Effector CD8-positive, alpha-beta T cell (primary cell): ENCODE measurements around the gene CEP76.

Source experiments
- DNase-seq: peaks from one replicate; lab custom pipeline; 2025; lab: John Stamatoyannopoulos, UW
- total RNA-seq, 4 experiments: gene quantifications; one replicate each; lab custom pipeline; 2026; lab: John Stamatoyannopoulos, UW

The CEP76 gene
- 14.9 to 22.3 (median 18.7) reads per million in 4 experiments for total RNA-seq

GRCh38 chr18:12702221-12703095, at the start of gene CEP76, which contains the start of gene PSMG2:
CEP76 (minus strand) TSS chr18:12702723; CDS start chr18:12702548, 175 bp downstream.
PSMG2 (plus strand) TSS chr18:12703042; CDS start chr18:12703108, 66 bp downstream.
- DNase-seq = peak; percentile 69

- no peak for DNase-seq
Measured at GRCh38 chr18:12751891-12752290, 49.4 kb upstream of the CEP76 start.

- DNase-seq = no peak
Measured at GRCh38 chr18:12751503-12751884, 49.0 kb upstream of the CEP76 start.

GRCh38 chr18:12750715-12751502, 48.4 kb upstream of the CEP76 start:
- DNase-seq = no peak

GRCh38 chr18:12750076-12750714, 47.7 kb upstream of the CEP76 start:
- no peak for DNase-seq

- DNase-seq = no peak
Measured at GRCh38 chr18:12749121-12749520, 46.6 kb upstream of the CEP76 start.

GRCh38 chr18:12748671-12749070, 46.1 kb upstream of the CEP76 start:
- no peak for DNase-seq

- DNase-seq = no peak
Measured at GRCh38 chr18:12747530-12748315, 45.2 kb upstream of the CEP76 start.

GRCh38 chr18:12745095-12745795, 42.7 kb upstream of the CEP76 start:
- DNase-seq = no peak

- DNase-seq = no peak
Measured at GRCh38 chr18:12744103-12744502, 41.6 kb upstream of the CEP76 start.

GRCh38 chr18:12742453-12742852, 39.9 kb upstream of the CEP76 start:
- no peak for DNase-seq

- DNase-seq = no peak
Measured at GRCh38 chr18:12741351-12741750, 38.8 kb upstream of the CEP76 start.

GRCh38 chr18:12737243-12737902, 34.9 kb upstream of the CEP76 start:
- no peak for DNase-seq

- DNase-seq = peak; percentile 34
Measured at GRCh38 chr18:12726774-12727550, 24.4 kb upstream of the CEP76 start.

GRCh38 chr18:12726331-12726730, 23.8 kb upstream of the CEP76 start:
- DNase-seq = no peak

- DNase-seq = no peak
Measured at GRCh38 chr18:12722731-12723130, 20.2 kb upstream of the CEP76 start.

- no peak for DNase-seq
Measured at GRCh38 chr18:12721495-12722275, 19.2 kb upstream of the CEP76 start.

- no peak for DNase-seq
Measured at GRCh38 chr18:12711446-12711845, 8.9 kb upstream of the CEP76 start.

- DNase-seq = no peak
Measured at GRCh38 chr18:12703664-12704063, 1.1 kb upstream of the CEP76 start.
